HepG2 (cell line): ENCODE data around the gene EIF2S2.

ENCODE experiments used
- EHMT2 ChIP-seq: fragments of 200-600 bp; sonication (generic); IDR thresholded peaks from 2 replicates; pipeline ENCODE4 v1.7.0; 2017; ENCODE audit warnings: antibody characterized with exemption, low read depth, low read length, borderline replicate concordance
- HMGXB4 ChIP-seq, 2 experiments: sonication (generic) in 1 of 2; formaldehyde crosslinking in 1 of 2; IDR thresholded peaks; 2 replicates each; pipeline versions ENCODE4 v1.4.0 to v1.6.1; 2018 to 2020; ENCODE audit warnings: missing genetic modification reagents in 2 of 2, borderline replicate concordance in 1 of 2, low read depth in 1 of 2, mild to moderate bottlenecking in 1 of 2, missing biosample characterization in 1 of 2
- MLXIP ChIP-seq: sonication (generic); formaldehyde crosslinking; IDR thresholded peaks from 2 replicates; pipeline ENCODE4 v1.9.0; 2021; ENCODE audit warnings: missing genetic modification reagents, borderline replicate concordance
- REST ChIP-seq, 2 experiments: IDR thresholded peaks; 2 replicates each; pipeline ENCODE4 v1.6.1; 2011 to 2012; ENCODE audit warnings: low read length in 2 of 2, borderline replicate concordance in 1 of 2, low read depth in 1 of 2, mild to moderate bottlenecking in 1 of 2, moderate library complexity in 1 of 2
- ZNF343 ChIP-seq: sonication (generic); formaldehyde crosslinking; IDR thresholded peaks from 2 replicates; pipeline ENCODE4 v1.4.0; 2020; ENCODE audit warnings: mild to moderate bottlenecking, missing genetic modification reagents

DNA sequence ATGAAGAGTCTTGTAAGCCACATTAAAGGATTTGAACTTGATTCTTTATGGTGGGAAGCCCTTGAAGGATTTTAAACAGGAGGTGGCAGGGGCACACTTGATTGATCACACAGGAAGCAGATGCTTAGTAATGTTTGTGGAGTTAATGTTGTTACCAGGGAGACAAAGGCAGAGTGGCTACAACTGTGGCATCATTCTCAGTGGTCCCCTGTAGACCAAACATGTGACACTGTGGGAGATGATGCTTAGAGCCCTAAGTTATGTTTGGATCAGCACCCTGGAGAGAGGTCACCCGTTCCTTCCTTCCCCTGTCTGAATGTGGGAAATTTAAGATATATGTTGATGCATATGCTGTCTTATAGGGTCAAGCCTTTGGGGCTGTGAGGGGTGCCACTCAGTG is 53.2 kb downstream of the EIF2S2 start:
- TF ChIP-seq HMGXB4 (CRISPR knock-in tag; IDR thresholded peaks at IDR 0.05; ENCODE audit: borderline replicate concordance in 1 of 2, low read depth in 1 of 2) (no peak), EHMT2 (no peak), MLXIP (CRISPR knock-in tag) (no peak), REST (IDR thresholded peaks at IDR 0.05; ENCODE audit: borderline replicate concordance in 1 of 2, low read depth in 1 of 2, low read length in 2 of 2) (peak; percentile 27 to 89), ZNF343 (CRISPR knock-in tag) (no peak)
